NB4 (cell line): ENCODE data around the gene TNS1.

Experiments
- CTCF ChIP-seq: IDR thresholded peaks from one replicate; pipeline ENCODE4 v1.5.1; 2012; ENCODE audit warnings: low read depth, low read length
- MYC ChIP-seq: IDR thresholded peaks from 2 replicates; pipeline ENCODE4 v1.6.1; 2011; ENCODE audit warnings: low read depth, low read length

DNA sequence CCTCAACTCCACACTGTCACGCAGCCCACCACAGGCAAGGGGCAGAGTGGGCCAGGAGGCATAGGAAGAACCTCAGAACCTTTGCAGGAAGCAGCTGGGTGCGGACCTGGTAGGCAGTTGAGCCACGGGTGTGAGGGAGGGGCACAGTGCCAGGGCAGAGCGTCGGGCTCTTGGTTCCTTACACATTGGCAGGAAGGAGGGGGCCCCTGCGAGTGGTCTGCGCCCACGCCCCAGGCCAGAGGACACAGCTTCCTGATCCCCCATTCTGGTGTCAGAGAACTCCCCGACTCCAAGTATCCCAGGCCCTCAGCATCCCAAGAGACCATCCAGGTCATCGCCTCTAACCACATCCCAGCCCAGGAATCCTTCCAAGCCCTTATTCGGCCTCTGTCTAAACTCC lies 61.5 kb downstream of the TNS1 start:
- TF ChIP-seq CTCF: no peak
- TF ChIP-seq MYC: no peak
